ENCODE measurements around the gene MRPL46. TPM values are rescaled to one million over a fixed set of nuclear protein-coding genes. Genes with fewer than 3 reads are reported as not detected.

Gene MRPL46
- polyA plus RNA-seq (2012; ENCODE audit: insufficient read depth, insufficient read length, low read depth): 104 TPM

GRCh38 chr15:88467073-88467934 lies at the start of gene MRPL46, which contains the start of gene MRPS11:
MRPL46 (minus strand) TSS chr15:88467388; CDS start chr15:88467377, 11 bp downstream.
MRPS11 (plus strand) TSS chr15:88467708; CDS start chr15:88467718, 10 bp downstream.
- Histone ChIP-seq H3K4me1 (no peaks in the 10 kb centered on the region), H3K27me3 (no peaks in the 10 kb centered on the region), H3K4me3 (ENCODE audit: low read depth, low read length) (peak within 1 kb of the TSS; percentile 81), H3K9me3 (no peaks in the 10 kb centered on the region), H3K36me3 (peaks cover 18% of the 10 kb centered on the region)
- no peak for TF ChIP-seq CTCF (IDR thresholded peaks at IDR 0.05; ENCODE audit: low read depth, low read length)
- peak; percentile 92 for DNase-seq

GRCh38 chr15:88513195-88513594 lies 46.0 kb upstream of the MRPL46 start:
- DNase-seq: no peak
- Histone ChIP-seq H3K9me3 (no peaks in the 10 kb centered on the region), H3K4me3 (ENCODE audit: low read depth, low read length) (no peak overlapping the region), H3K36me3 (peaks cover 19% of the 10 kb centered on the region), H3K4me1 (no peaks in the 10 kb centered on the region), H3K27me3 (no peaks in the 10 kb centered on the region)
- no peak for TF ChIP-seq CTCF (IDR thresholded peaks at IDR 0.05; ENCODE audit: low read depth, low read length)

GRCh38 chr15:88512601-88513000 lies 45.4 kb upstream of the MRPL46 start:
- no peaks in the 10 kb centered on the region for H3K9me3 ChIP-seq
- no peak overlapping the region for H3K4me3 ChIP-seq (ENCODE audit: low read depth, low read length)
- no peaks in the 10 kb centered on the region for H3K27me3 ChIP-seq
- H3K4me1 ChIP-seq: no peaks in the 10 kb centered on the region
- peaks cover 19% of the 10 kb centered on the region for H3K36me3 ChIP-seq
- DNase-seq: no peak
- TF ChIP-seq CTCF (IDR thresholded peaks at IDR 0.05; ENCODE audit: low read depth, low read length): no peak

GRCh38 chr15:88512078-88512477 lies 44.9 kb upstream of the MRPL46 start:
- H3K27me3 ChIP-seq: no peaks in the 10 kb centered on the region
- H3K4me1 ChIP-seq: no peaks in the 10 kb centered on the region
- peaks cover 19% of the 10 kb centered on the region for H3K36me3 ChIP-seq
- H3K9me3 ChIP-seq: no peaks in the 10 kb centered on the region
- H3K4me3 ChIP-seq (ENCODE audit: low read depth, low read length): no peak overlapping the region
- no peak for TF ChIP-seq CTCF (IDR thresholded peaks at IDR 0.05; ENCODE audit: low read depth, low read length)
- DNase-seq: no peak

GRCh38 chr15:88511161-88511560 lies 44.0 kb upstream of the MRPL46 start:
- no peaks in the 10 kb centered on the region for H3K27me3 ChIP-seq

More at GRCh38 chr15:88511161-88511560, 44.0 kb upstream of the MRPL46 start:
- peaks cover 17% of the 10 kb centered on the region for H3K36me3 ChIP-seq
- no peak for TF ChIP-seq CTCF (IDR thresholded peaks at IDR 0.05; ENCODE audit: low read depth, low read length)
- H3K4me1 ChIP-seq: no peaks in the 10 kb centered on the region
- no peak for DNase-seq
- H3K4me3 ChIP-seq (ENCODE audit: low read depth, low read length): no peak overlapping the region
- H3K9me3 ChIP-seq: no peaks in the 10 kb centered on the region

Data from BE2C (cell line).